ENCODE data around the gene ANKRD52.
"Not testable (repeated sequence)": the region's sequence is repeated elsewhere in the genome, so short reads cannot be mapped to it uniquely, and the experiment has no call there.

ANKRD52 gene

GRCh38 chr12:56212361-56212760 is 45.8 kb downstream of the ANKRD52 start:
- DNase-seq (ENCODE audit: low read depth in 3 of 3, low spot score in 1 of 3) = no peak

GRCh38 chr12:56208006-56208405 is 50.2 kb downstream of the ANKRD52 start:
- no peak for DNase-seq (ENCODE audit: low read depth in 3 of 3, low spot score in 1 of 3)

GRCh38 chr12:56206452-56207166 is 51.6 kb downstream of the ANKRD52 start:
- peak in 1 of 3 donors; percentile 16 for DNase-seq (ENCODE audit: low read depth in 3 of 3, low spot score in 1 of 3)

- no peak for DNase-seq (ENCODE audit: low read depth in 3 of 3, low spot score in 1 of 3)
Measured at GRCh38 chr12:56205445-56205844, 52.7 kb downstream of the ANKRD52 start.

GRCh38 chr12:56204275-56204674 is 53.9 kb downstream of the ANKRD52 start:
- DNase-seq (ENCODE audit: low read depth in 3 of 3, low spot score in 1 of 3) = no peak

GRCh38 chr12:56202838-56203237 is 55.3 kb downstream of the ANKRD52 start:
- DNase-seq (ENCODE audit: low read depth in 3 of 3, low spot score in 1 of 3) = no peak

- no peak for DNase-seq (ENCODE audit: low read depth in 3 of 3, low spot score in 1 of 3)
Measured at GRCh38 chr12:56202366-56202765, 55.8 kb downstream of the ANKRD52 start.

GRCh38 chr12:56198836-56199235 is 59.3 kb downstream of the ANKRD52 start:
- DNase-seq (ENCODE audit: low read depth in 3 of 3, low spot score in 1 of 3) = no peak

GRCh38 chr12:56197921-56198635 is 60.1 kb downstream of the ANKRD52 start:
- DNase-seq (ENCODE audit: low read depth in 3 of 3, low spot score in 1 of 3) = no peak

- DNase-seq (ENCODE audit: low read depth in 3 of 3, low spot score in 1 of 3) = not testable (repeated sequence)
Measured at GRCh38 chr12:56196818-56197550, 61.2 kb downstream of the ANKRD52 start.

GRCh38 chr12:56193025-56193578 is 65.1 kb downstream of the ANKRD52 start:
- DNase-seq (ENCODE audit: low read depth in 3 of 3, low spot score in 1 of 3) = peak; percentile 34 to 39 (median 35)

GRCh38 chr12:56192582-56192981 is 65.6 kb downstream of the ANKRD52 start:
- no peak for DNase-seq (ENCODE audit: low read depth in 3 of 3, low spot score in 1 of 3)

- DNase-seq (ENCODE audit: low read depth in 3 of 3, low spot score in 1 of 3) = no peak
Measured at GRCh38 chr12:56190695-56191155, 67.5 kb downstream of the ANKRD52 start.

GRCh38 chr12:56189918-56190694 is 68.1 kb downstream of the ANKRD52 start:
- DNase-seq (ENCODE audit: low read depth in 3 of 3, low spot score in 1 of 3) = peak; percentile 25 to 90 (median 45)

GRCh38 chr12:56189099-56189917 is 68.9 kb downstream of the ANKRD52 start, which contains the start of gene SMARCC2:
SMARCC2 (minus strand) TSS chr12:56189483; CDS start chr12:56189461, 22 bp downstream.
- DNase-seq (ENCODE audit: low read depth in 3 of 3, low spot score in 1 of 3) = peak; percentile 64 to 73 (median 73)

GRCh38 chr12:56188778-56189098 is 69.4 kb downstream of the ANKRD52 start:
- peak in 1 of 3 donors; percentile 11 for DNase-seq (ENCODE audit: low read depth in 3 of 3, low spot score in 1 of 3)

- DNase-seq (ENCODE audit: low read depth in 3 of 3, low spot score in 1 of 3) = no peak
Measured at GRCh38 chr12:56188131-56188777, 69.9 kb downstream of the ANKRD52 start.

Data from stimulated activated CD4-positive, alpha-beta T cell treated with anti-CD3 and anti-CD28 coated beads, TNF-alpha, amount 100 ng/mL, for 1 hour (primary cell).